HEK293 (cell line): ENCODE results near the gene KICS2.
A peak's percentile ranks its signal among the peaks of the same experiment; 100 is the strongest.

Experiments
- CTCF ChIA-PET: fragments of 350-600 bp; formaldehyde crosslinking; extraction: SDS; loops from one replicate; lab custom pipeline; 2021; ENCODE audit warnings: antibody characterized with exemption; lab: Yijun Ruan, JAX
- POLR2A ChIA-PET: fragments of 300-600 bp; formaldehyde crosslinking; extraction: SDS; loops from one replicate; lab custom pipeline; 2020; ENCODE audit warnings: antibody characterized with exemption, inconsistent platforms; lab: Yijun Ruan, JAX
- H3K27ac ChIP-seq: fragments of 200-500 bp; sonication (Bioruptor generic); 2 replicates; pipeline ENCODE4 v1.5.1; 2014; ENCODE audit warnings: low read depth, low read length, control low read depth, inconsistent platforms; ENCODE audit errors: extremely low read depth
- H3K36me3 ChIP-seq, 2 experiments: fragments of 200-500 bp in 1 of 2; sonication (Bioruptor generic) in 1 of 2; 1 replicate in 1 of 2; 2 replicates in 1 of 2; pipeline ENCODE4 v1.5.1; 2014 to 2017; ENCODE audit warnings: inconsistent platforms in 2 of 2, low read length in 2 of 2; ENCODE audit not compliant: control insufficient read depth in 2 of 2, insufficient read depth in 1 of 2
- H3K4me1 ChIP-seq: fragments of 200-500 bp; sonication (Bioruptor generic); 2 replicates; pipeline ENCODE4 v1.5.1; 2014; ENCODE audit warnings: mild to moderate bottlenecking, low read length, inconsistent platforms; ENCODE audit not compliant: control insufficient read depth, insufficient read depth
- H3K4me3 ChIP-seq: 2 replicates; pipeline ENCODE4 v1.5.1; 2011; ENCODE audit warnings: low read depth, mild to moderate bottlenecking, control low read depth, low read length, moderate library complexity
- H3K9me3 ChIP-seq: fragments of 200-500 bp; sonication (Bioruptor generic); 2 replicates; pipeline ENCODE4 v1.5.1; 2014; ENCODE audit warnings: low read depth, low read length, inconsistent platforms; ENCODE audit not compliant: control insufficient read depth, insufficient read depth
- EGR2 ChIP-seq: fragments of 450-650 bp; formaldehyde crosslinking; IDR thresholded peaks from 2 replicates; pipeline ENCODE4 v1.5.1; 2016; ENCODE audit warnings: low read depth, missing biosample characterization, missing genetic modification characterization
- GLI4 ChIP-seq: fragments of 450-650 bp; formaldehyde crosslinking; IDR thresholded peaks from 2 replicates; pipeline ENCODE4 v1.5.1; 2016; ENCODE audit warnings: missing biosample characterization, missing genetic modification characterization
- OVOL3 ChIP-seq: fragments of 450-650 bp; formaldehyde crosslinking; IDR thresholded peaks from 2 replicates; pipeline ENCODE4 v1.5.1; 2016; ENCODE audit warnings: missing biosample characterization, missing genetic modification characterization
- SCRT1 ChIP-seq: fragments of 450-650 bp; formaldehyde crosslinking; IDR thresholded peaks from 2 replicates; pipeline ENCODE4 v1.5.1; 2016; ENCODE audit warnings: missing biosample characterization, missing genetic modification characterization, borderline replicate concordance
- ZFP3 ChIP-seq: fragments of 450-650 bp; formaldehyde crosslinking; IDR thresholded peaks from 2 replicates; pipeline ENCODE4 v1.5.1; 2016; ENCODE audit warnings: low read depth, missing biosample characterization, missing genetic modification characterization
- ZNF146 ChIP-seq: fragments of 450-650 bp; formaldehyde crosslinking; IDR thresholded peaks from 2 replicates; pipeline ENCODE4 v1.5.1; 2016; ENCODE audit warnings: missing biosample characterization, missing genetic modification characterization
- ZNF354C ChIP-seq: fragments of 450-650 bp; formaldehyde crosslinking; IDR thresholded peaks from 2 replicates; pipeline ENCODE4 v1.5.1; 2016; ENCODE audit warnings: missing biosample characterization, missing genetic modification characterization, low read depth, borderline replicate concordance
- ZNF366 ChIP-seq: fragments of 450-650 bp; formaldehyde crosslinking; conservative IDR thresholded peaks from 2 replicates; pipeline ENCODE4 v1.5.1; 2016; ENCODE audit warnings: missing biosample characterization, missing genetic modification characterization
- ZNF596 ChIP-seq: fragments of 450-650 bp; IDR thresholded peaks from 2 replicates; pipeline ENCODE4 v1.5.0; 2018; ENCODE audit warnings: missing biosample characterization, mild to moderate bottlenecking, missing genetic modification characterization, moderate library complexity
- TF ChIP-seq, protein P1 (sequence below): fragments of 450-650 bp; formaldehyde crosslinking; IDR thresholded peaks from 2 replicates; pipeline ENCODE4 v1.5.1; 2016; ENCODE audit warnings: missing biosample characterization, missing genetic modification characterization
- TF ChIP-seq, protein P2 (sequence below): fragments of 450-650 bp; formaldehyde crosslinking; IDR thresholded peaks from 2 replicates; pipeline ENCODE4 v1.5.1; 2016; ENCODE audit warnings: missing biosample characterization, missing genetic modification characterization
- TF ChIP-seq, protein P3 (sequence below): fragments of 450-650 bp; formaldehyde crosslinking; IDR thresholded peaks from 2 replicates; pipeline ENCODE4 v1.5.1; 2017; ENCODE audit warnings: missing biosample characterization, missing genetic modification characterization

KICS2 gene

GRCh38 chr12:64216239-64216638 is 5.9 kb downstream of the KICS2 start:
- peaks cover 16 to 18% of the 10 kb centered on the region in 2 experiments for H3K36me3 ChIP-seq
- no peaks in the 10 kb centered on the region for H3K9me3 ChIP-seq
- no peak overlapping the region for H3K4me3 ChIP-seq
- CTCF ChIA-PET, result interaction anchor here (0.9 kb wide), 1 partner anchor 372 kb away, joined by 3 read pairs; the partner anchor contains the start of gene SRGAP1
- POLR2A ChIA-PET, result no interaction called here
- H3K27ac ChIP-seq, result no peak overlapping the region
- no peak for TF ChIP-seq ZNF596 (tag by site-specific recombination)
- no peak for TF ChIP-seq GLI4 (tag by site-specific recombination)
- TF ChIP-seq, protein P1, sequence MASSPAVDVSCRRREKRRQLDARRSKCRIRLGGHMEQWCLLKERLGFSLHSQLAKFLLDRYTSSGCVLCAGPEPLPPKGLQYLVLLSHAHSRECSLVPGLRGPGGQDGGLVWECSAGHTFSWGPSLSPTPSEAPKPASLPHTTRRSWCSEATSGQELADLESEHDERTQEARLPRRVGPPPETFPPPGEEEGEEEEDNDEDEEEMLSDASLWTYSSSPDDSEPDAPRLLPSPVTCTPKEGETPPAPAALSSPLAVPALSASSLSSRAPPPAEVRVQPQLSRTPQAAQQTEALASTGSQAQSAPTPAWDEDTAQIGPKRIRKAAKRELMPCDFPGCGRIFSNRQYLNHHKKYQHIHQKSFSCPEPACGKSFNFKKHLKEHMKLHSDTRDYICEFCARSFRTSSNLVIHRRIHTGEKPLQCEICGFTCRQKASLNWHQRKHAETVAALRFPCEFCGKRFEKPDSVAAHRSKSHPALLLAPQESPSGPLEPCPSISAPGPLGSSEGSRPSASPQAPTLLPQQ, result no peak
- TF ChIP-seq, all 188 proteins: peak for 0
- peaks cover 8% of the 10 kb centered on the region; the same call in 1 of the 2 replicates for H3K4me1 ChIP-seq

- no peak for TF ChIP-seq OVOL3 (tag by site-specific recombination)
- TF ChIP-seq ZNF354C (tag by site-specific recombination), result no peak
- TF ChIP-seq ZNF146 (tag by site-specific recombination), result peak; percentile 53; the same call in 1 of the 2 replicates
- Histone ChIP-seq H3K36me3 (peaks cover 16 to 22% of the 10 kb centered on the region in 2 experiments), H3K4me3 (no peak overlapping the region), H3K27ac (no peak overlapping the region), H3K9me3 (no peaks in the 10 kb centered on the region), H3K4me1 (no peaks in the 10 kb centered on the region)
- ChIA-PET CTCF (no interaction called here), POLR2A (no interaction called here)
Observed at GRCh38 chr12:64212119-64212746, 9.9 kb downstream of the KICS2 start.

- TF ChIP-seq ZFP3 (tag by site-specific recombination) (no peak), EGR2 (tag by site-specific recombination) (no peak), SCRT1 (tag by site-specific recombination) (no peak)
- TF ChIP-seq, protein P2, sequence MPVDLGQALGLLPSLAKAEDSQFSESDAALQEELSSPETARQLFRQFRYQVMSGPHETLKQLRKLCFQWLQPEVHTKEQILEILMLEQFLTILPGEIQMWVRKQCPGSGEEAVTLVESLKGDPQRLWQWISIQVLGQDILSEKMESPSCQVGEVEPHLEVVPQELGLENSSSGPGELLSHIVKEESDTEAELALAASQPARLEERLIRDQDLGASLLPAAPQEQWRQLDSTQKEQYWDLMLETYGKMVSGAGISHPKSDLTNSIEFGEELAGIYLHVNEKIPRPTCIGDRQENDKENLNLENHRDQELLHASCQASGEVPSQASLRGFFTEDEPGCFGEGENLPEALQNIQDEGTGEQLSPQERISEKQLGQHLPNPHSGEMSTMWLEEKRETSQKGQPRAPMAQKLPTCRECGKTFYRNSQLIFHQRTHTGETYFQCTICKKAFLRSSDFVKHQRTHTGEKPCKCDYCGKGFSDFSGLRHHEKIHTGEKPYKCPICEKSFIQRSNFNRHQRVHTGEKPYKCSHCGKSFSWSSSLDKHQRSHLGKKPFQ, result no peak
- TF ChIP-seq, all 188 proteins: peak for 0
- POLR2A ChIA-PET, result no interaction called here
- no peaks in the 10 kb centered on the region for H3K9me3 ChIP-seq
- H3K4me3 ChIP-seq, result no peak overlapping the region
- no peak overlapping the region for H3K27ac ChIP-seq
- CTCF ChIA-PET, result interaction anchor here (0.6 kb wide), 1 partner anchor 31 kb away, joined by 3 read pairs; no protein-coding TSS in a partner anchor
- H3K4me1 ChIP-seq, result no peaks in the 10 kb centered on the region
- H3K36me3 ChIP-seq, result peaks cover 12 to 13% of the 10 kb centered on the region in 2 experiments
Observed at GRCh38 chr12:64207453-64207852, 14.6 kb downstream of the KICS2 start.

- TF ChIP-seq, protein P3, sequence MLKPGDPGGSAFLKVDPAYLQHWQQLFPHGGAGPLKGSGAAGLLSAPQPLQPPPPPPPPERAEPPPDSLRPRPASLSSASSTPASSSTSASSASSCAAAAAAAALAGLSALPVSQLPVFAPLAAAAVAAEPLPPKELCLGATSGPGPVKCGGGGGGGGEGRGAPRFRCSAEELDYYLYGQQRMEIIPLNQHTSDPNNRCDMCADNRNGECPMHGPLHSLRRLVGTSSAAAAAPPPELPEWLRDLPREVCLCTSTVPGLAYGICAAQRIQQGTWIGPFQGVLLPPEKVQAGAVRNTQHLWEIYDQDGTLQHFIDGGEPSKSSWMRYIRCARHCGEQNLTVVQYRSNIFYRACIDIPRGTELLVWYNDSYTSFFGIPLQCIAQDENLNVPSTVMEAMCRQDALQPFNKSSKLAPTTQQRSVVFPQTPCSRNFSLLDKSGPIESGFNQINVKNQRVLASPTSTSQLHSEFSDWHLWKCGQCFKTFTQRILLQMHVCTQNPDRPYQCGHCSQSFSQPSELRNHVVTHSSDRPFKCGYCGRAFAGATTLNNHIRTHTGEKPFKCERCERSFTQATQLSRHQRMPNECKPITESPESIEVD (tag by site-specific recombination), result no peak
- TF ChIP-seq ZNF366 (tag by site-specific recombination), result peak; percentile 73
- H3K27ac ChIP-seq, result no peak overlapping the region
- POLR2A ChIA-PET, result no interaction called here
- H3K9me3 ChIP-seq, result no peaks in the 10 kb centered on the region
- CTCF ChIA-PET, result interaction anchor here (0.6 kb wide), 1 partner anchor 487 kb away, joined by 4 read pairs; no protein-coding TSS in a partner anchor
- H3K4me1 ChIP-seq, result no peaks in the 10 kb centered on the region
- no peak overlapping the region for H3K4me3 ChIP-seq
- peaks cover 2 to 4% of the 10 kb centered on the region in 2 experiments; a peak in 2 of 3 replicates for H3K36me3 ChIP-seq
Observed at GRCh38 chr12:64205542-64205941, 16.6 kb downstream of the KICS2 start.
